ENCODE measurements around the gene EIF3K. TPM values are rescaled to one million over a fixed set of nuclear protein-coding genes. Genes with fewer than 3 reads are reported as not detected.

Gene EIF3K
- total RNA-seq, 6 experiments from 2014 or later: 227 to 241 (median 238) TPM

DNA sequence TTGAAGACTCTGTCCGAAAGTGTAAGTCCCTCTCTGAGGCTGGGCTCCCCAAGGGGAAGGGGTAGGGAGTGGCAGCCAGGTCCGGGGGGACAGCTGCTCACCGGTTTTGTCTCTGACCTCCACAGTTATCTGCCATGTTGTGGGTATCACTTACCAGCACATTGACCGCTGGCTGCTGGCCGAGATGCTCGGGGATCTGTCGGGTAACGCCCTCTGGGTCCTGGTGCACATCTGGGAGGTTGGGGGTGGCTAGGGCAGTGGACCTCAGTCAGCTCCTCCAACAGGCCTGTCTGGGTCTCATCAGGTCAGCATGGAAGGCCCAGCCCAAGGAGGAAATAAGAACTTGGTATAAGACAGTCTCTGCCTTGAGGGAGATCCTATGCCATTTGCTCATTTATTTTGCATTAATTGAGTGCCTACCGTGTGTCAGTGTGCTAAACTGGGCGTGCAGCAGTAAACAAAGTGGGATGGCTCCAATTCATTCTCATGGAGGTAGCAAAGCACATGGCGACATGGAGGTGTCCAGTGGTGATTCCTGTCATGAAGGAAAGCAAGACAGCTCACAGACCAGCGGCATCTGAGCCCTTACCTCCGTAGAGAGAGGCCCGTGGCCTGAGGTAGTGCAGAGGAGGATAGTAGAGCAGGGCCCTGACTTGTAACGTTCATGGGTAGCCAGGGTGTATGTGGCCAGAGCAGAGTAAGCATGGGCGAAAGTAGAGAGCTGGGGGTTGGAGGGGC is 13.7 kb downstream of the EIF3K start:
- H3K9me3 Mint-ChIP-seq: no peaks in the 10 kb centered on the region
- peaks cover 29% of the 10 kb centered on the region for H3K36me3 Mint-ChIP-seq (ENCODE audit: low read depth)
- DNase-seq: no peak
- no peak overlapping the region for H3K27ac Mint-ChIP-seq
- H3K4me1 Mint-ChIP-seq (ENCODE audit: low read depth): peaks cover 14% of the 10 kb centered on the region
- no peak overlapping the region for H3K4me3 Mint-ChIP-seq
- TF ChIP-seq, protein P1, sequence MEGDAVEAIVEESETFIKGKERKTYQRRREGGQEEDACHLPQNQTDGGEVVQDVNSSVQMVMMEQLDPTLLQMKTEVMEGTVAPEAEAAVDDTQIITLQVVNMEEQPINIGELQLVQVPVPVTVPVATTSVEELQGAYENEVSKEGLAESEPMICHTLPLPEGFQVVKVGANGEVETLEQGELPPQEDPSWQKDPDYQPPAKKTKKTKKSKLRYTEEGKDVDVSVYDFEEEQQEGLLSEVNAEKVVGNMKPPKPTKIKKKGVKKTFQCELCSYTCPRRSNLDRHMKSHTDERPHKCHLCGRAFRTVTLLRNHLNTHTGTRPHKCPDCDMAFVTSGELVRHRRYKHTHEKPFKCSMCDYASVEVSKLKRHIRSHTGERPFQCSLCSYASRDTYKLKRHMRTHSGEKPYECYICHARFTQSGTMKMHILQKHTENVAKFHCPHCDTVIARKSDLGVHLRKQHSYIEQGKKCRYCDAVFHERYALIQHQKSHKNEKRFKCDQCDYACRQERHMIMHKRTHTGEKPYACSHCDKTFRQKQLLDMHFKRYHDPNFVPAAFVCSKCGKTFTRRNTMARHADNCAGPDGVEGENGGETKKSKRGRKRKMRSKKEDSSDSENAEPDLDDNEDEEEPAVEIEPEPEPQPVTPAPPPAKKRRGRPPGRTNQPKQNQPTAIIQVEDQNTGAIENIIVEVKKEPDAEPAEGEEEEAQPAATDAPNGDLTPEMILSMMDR (IDR thresholded peaks at IDR 0.05): no peak
- H3K27me3 Mint-ChIP-seq (ENCODE audit: insufficient read depth): peaks cover 2% of the 10 kb centered on the region; the same call in 1 of the 2 replicates

DNA sequence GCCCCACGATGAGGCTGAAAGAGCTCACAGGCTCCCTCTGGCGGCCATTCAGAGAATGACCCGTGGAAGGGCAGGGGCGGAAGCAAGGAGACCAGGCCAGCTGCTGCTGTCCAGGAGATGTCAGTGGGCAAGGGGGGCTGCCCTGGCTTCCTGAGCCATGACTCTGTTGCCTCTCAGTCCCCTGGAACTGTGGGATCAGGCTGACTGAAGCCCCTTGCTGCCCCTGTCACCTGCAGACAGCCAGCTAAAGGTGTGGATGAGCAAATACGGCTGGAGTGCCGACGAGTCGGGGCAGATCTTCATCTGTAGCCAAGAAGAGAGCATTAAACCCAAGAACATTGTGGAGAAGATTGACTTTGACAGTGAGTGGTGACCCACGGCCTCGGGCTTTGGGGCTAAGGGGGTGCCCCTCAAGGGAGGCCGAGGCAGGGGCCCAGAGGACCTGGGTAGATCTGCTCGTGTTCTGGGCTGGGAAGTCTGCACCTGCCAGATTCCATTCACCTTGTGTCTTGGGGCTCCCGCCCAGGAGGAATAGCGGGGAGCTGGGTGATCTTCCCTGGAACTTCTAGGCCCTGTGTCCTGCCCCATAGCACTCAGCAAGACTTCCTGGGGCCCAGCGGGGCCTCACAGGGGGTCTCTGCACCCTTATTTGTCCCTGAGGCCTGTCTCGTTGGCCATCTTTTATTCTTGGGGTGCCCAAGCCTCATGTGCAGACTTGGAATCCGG is 15.9 kb downstream of the EIF3K start:
- H3K4me3 Mint-ChIP-seq: peak overlapping the region; percentile 1; the same call in 1 of the 2 replicates
- peaks cover 14% of the 10 kb centered on the region for H3K4me1 Mint-ChIP-seq (ENCODE audit: low read depth)
- peak; percentile 53 for DNase-seq
- no peaks in the 10 kb centered on the region for H3K9me3 Mint-ChIP-seq
- H3K27ac Mint-ChIP-seq: peak overlapping the region; percentile 79
- TF ChIP-seq, protein P1 (IDR thresholded peaks at IDR 0.05): peak; percentile 97
- H3K36me3 Mint-ChIP-seq (ENCODE audit: low read depth): peaks cover 25% of the 10 kb centered on the region
- peaks cover 2% of the 10 kb centered on the region; the same call in 1 of the 2 replicates for H3K27me3 Mint-ChIP-seq (ENCODE audit: insufficient read depth)

DNA sequence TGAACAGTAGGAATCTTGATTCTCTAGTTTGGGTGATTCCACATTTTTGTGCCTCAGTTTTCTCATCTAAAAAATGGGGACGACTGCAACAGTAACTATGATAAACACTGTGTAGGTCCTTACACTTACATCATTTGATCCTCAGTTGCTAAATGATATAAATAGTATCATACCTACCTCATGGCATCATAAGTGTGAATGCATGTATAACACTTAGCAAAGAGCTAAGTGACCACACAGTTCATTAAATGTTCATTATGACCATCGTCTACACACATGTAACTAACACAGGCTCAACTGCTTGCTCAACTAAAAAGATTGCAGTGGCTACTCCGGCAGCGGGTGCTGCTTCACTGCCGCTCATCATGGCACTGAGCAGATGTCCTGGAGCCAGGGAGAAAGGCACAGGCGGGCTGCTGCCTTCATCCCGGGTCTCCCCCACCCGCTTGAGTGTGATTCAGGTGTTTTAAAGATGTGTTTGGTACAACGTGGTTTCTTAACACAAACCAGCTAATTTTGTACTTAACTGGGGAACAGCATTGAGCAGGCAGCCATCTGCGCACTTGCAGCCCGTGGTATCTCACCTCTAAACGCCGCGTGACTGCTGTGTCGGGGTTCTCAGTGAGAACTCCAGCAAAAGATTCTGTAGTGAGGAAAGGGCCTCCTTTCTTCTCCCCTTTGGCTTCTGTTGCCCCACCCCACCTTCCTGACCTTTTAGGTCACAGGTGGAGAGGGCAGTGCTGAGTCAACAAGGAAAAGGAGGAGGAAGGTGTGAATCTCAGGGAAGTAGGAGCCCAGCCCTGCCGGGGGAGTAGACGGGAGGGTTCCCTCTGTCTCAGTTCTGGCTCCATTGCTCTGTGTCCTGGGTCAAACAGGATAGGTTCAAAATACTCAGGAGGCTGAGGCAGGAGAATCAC is 16.8 kb downstream of the EIF3K start:
- H3K4me1 Mint-ChIP-seq (ENCODE audit: low read depth): peaks cover 14% of the 10 kb centered on the region
- no peak overlapping the region for H3K27ac Mint-ChIP-seq
- peaks cover 25% of the 10 kb centered on the region for H3K36me3 Mint-ChIP-seq (ENCODE audit: low read depth)
- TF ChIP-seq, protein P1 (IDR thresholded peaks at IDR 0.05): no peak
- peaks cover 2% of the 10 kb centered on the region; the same call in 1 of the 2 replicates for H3K27me3 Mint-ChIP-seq (ENCODE audit: insufficient read depth)
- H3K9me3 Mint-ChIP-seq: no peaks in the 10 kb centered on the region
- DNase-seq: no peak
- H3K4me3 Mint-ChIP-seq: no peak overlapping the region

DNA sequence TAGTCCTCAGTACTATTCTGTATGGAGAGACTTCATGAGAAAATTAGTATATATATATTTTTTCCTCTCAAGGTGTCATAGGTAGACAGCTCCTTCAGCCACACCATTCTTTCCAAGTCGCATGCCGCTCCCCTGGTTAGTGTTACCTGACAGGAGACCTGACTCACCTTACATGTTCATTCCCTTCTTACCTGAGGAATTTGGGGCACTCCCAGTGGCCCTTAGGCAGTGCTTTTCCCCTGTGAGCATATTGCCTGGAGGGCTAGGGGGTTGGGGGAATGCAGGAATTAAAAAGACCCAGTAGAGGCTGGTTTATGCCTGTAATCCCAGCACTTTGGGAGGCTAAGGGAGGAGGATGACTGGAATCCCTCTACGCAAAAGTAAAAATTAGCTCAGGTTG is 19.5 kb downstream of the EIF3K start:
- Mint-ChIP-seq H3K27ac (no peak overlapping the region), H3K27me3 (ENCODE audit: insufficient read depth) (no peaks in the 10 kb centered on the region), H3K4me1 (ENCODE audit: low read depth) (peaks cover 14% of the 10 kb centered on the region)

DNA sequence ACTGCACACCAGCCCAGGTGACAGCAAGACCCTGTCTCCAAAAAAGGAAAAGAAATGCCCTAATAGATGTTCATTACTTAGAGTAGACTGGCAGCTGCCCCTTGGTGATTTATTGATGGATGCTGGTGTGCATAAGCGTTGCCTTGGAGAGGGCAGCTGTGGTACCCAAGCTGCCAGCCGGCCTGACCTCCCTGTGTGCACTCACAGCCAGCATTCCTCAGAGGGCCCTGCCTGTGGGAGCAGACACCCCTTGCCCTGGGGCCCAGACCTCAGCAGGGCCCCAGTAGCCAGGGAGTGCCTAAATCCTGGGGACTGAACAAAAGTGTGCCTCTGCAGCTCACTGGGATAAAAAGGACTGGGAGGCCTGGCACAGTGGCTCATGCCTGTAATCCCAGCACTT is 20.7 kb downstream of the EIF3K start:
- peaks cover 10% of the 10 kb centered on the region for H3K4me1 Mint-ChIP-seq (ENCODE audit: low read depth)
- peaks cover 7% of the 10 kb centered on the region for H3K36me3 Mint-ChIP-seq (ENCODE audit: low read depth)
- TF ChIP-seq, protein P1 (IDR thresholded peaks at IDR 0.05): no peak
- no peak overlapping the region for H3K27ac Mint-ChIP-seq
- no peaks in the 10 kb centered on the region for H3K27me3 Mint-ChIP-seq (ENCODE audit: insufficient read depth)
- DNase-seq: no peak
- no peaks in the 10 kb centered on the region for H3K9me3 Mint-ChIP-seq
- no peak overlapping the region for H3K4me3 Mint-ChIP-seq

More for the DNA sequence above, 19.5 kb downstream of the EIF3K start:
- Mint-ChIP-seq H3K36me3 (ENCODE audit: low read depth) (peaks cover 10% of the 10 kb centered on the region), H3K9me3 (no peaks in the 10 kb centered on the region), H3K4me3 (no peak overlapping the region)
- DNase-seq: no peak
- TF ChIP-seq, protein P1 (IDR thresholded peaks at IDR 0.05): no peak

All from HFFc6 (cell line).